ENCODE results near the gene PTN.

The PTN gene

GRCh38 chr7:137343281-137343841 lies at the start of gene PTN:
Gene PTN (minus strand): TSS chr7:137343733. CDS start chr7:137254973, 88,760 bp downstream.
- no peak for DNase-seq

- no peak for DNase-seq
These were observed 46.5 kb upstream of the PTN start for GRCh38 chr7:137390076-137390475.

- no peak for DNase-seq
These were observed 45.4 kb upstream of the PTN start for GRCh38 chr7:137388916-137389315.

- DNase-seq, result no peak
These were observed 43.4 kb upstream of the PTN start for GRCh38 chr7:137386966-137387365.

GRCh38 chr7:137381045-137381444 lies 37.5 kb upstream of the PTN start:
- no peak for DNase-seq

- no peak for DNase-seq
These were observed 30.0 kb upstream of the PTN start for GRCh38 chr7:137373507-137373906.

- no peak for DNase-seq
These were observed 28.1 kb upstream of the PTN start for GRCh38 chr7:137371616-137372015.

GRCh38 chr7:137366995-137367394 lies 23.5 kb upstream of the PTN start:
- DNase-seq, result no peak

GRCh38 chr7:137363683-137364082 lies 20.1 kb upstream of the PTN start:
- DNase-seq, result no peak

GRCh38 chr7:137360087-137360679 lies 16.6 kb upstream of the PTN start:
- no peak for DNase-seq

- no peak for DNase-seq
These were observed 11.4 kb upstream of the PTN start for GRCh38 chr7:137354961-137355360.

GRCh38 chr7:137354396-137354795 lies 10.9 kb upstream of the PTN start:
- no peak for DNase-seq

- DNase-seq, result no peak
These were observed 8.4 kb upstream of the PTN start for GRCh38 chr7:137351941-137352340.

- no peak for DNase-seq
These were observed 2.4 kb upstream of the PTN start for GRCh38 chr7:137345799-137346449.

- DNase-seq, result no peak
These were observed 688 bp downstream of the PTN start for GRCh38 chr7:137342828-137343261.

- no peak for DNase-seq
These were observed 1.3 kb downstream of the PTN start for GRCh38 chr7:137342265-137342664.

GRCh38 chr7:137337902-137338301 lies 5.6 kb downstream of the PTN start:
- no peak for DNase-seq

GRCh38 chr7:137335814-137336213 lies 7.7 kb downstream of the PTN start:
- DNase-seq, result no peak

- DNase-seq, result no peak
These were observed 12.2 kb downstream of the PTN start for GRCh38 chr7:137331378-137331777.

- no peak for DNase-seq
These were observed 14.1 kb downstream of the PTN start for GRCh38 chr7:137329411-137329810.

GRCh38 chr7:137328373-137329120 lies 15.0 kb downstream of the PTN start:
- no peak for DNase-seq

- DNase-seq, result no peak
These were observed 17.6 kb downstream of the PTN start for GRCh38 chr7:137325927-137326326.

- DNase-seq, result no peak
These were observed 18.5 kb downstream of the PTN start for GRCh38 chr7:137324796-137325696.
